A549 (cell line): Measurements from ENCODE around the gene CKAP5.

ENCODE experiments used
- BHLHE40 ChIP-seq: IDR thresholded peaks from 2 replicates; pipeline ENCODE4 v1.6.1; 2012; ENCODE audit warnings: low read depth, low read length, inconsistent platforms
- EP300 ChIP-seq, 2 experiments: fragments of >200 bp; sonication (Bioruptor Twin); formaldehyde crosslinking; IDR thresholded peaks; 2 replicates in 1 of 2; 3 replicates in 1 of 2; pipeline ENCODE4 v1.6.1; 2016 to 2017
- GATA3 ChIP-seq: IDR thresholded peaks from 2 replicates; pipeline ENCODE4 v1.6.1; 2012; ENCODE audit warnings: borderline replicate concordance
- MAZ ChIP-seq: fragments of 150-350 bp; IDR thresholded peaks from 2 replicates; pipeline ENCODE4 v1.6.1; 2014; ENCODE audit warnings: antibody characterized with exemption, low read depth, low read length, borderline replicate concordance
- PHF8 ChIP-seq: fragments of 200-600 bp; sonication (generic); IDR thresholded peaks from 2 replicates; pipeline ENCODE4 v1.6.1; 2016; ENCODE audit warnings: low read depth, mild to moderate bottlenecking, antibody characterized with exemption, moderate library complexity, borderline replicate concordance
- POLR2A ChIP-seq: IDR thresholded peaks from 2 replicates; pipeline ENCODE4 v1.6.1; 2012; ENCODE audit warnings: mild to moderate bottlenecking, low read length
- RFX5 ChIP-seq: fragments of 450-650 bp; IDR thresholded peaks from 2 replicates; pipeline ENCODE4 v1.7.1; 2014; ENCODE audit warnings: antibody characterized with exemption, mild to moderate bottlenecking, moderate library complexity
- SMC3 ChIP-seq: fragments of >200 bp; sonication (Bioruptor Twin); formaldehyde crosslinking; IDR thresholded peaks from 3 replicates; pipeline ENCODE4 v1.6.1; 2018; ENCODE audit warnings: inconsistent platforms
- TF ChIP-seq, protein P1 (sequence below): fragments of 150-350 bp; IDR thresholded peaks from 2 replicates; pipeline ENCODE4 v1.6.1; 2014; ENCODE audit warnings: low read depth, mild to moderate bottlenecking, low read length
- TF ChIP-seq, protein P2 (sequence below): fragments of >200 bp; sonication (Bioruptor Twin); formaldehyde crosslinking; IDR thresholded peaks from 3 replicates; pipeline ENCODE4 v1.5.1; 2016
- TF ChIP-seq, protein P3 (sequence below): IDR thresholded peaks from 2 replicates; pipeline ENCODE4 v1.6.1; 2012; ENCODE audit warnings: low read depth, borderline replicate concordance

DNA sequence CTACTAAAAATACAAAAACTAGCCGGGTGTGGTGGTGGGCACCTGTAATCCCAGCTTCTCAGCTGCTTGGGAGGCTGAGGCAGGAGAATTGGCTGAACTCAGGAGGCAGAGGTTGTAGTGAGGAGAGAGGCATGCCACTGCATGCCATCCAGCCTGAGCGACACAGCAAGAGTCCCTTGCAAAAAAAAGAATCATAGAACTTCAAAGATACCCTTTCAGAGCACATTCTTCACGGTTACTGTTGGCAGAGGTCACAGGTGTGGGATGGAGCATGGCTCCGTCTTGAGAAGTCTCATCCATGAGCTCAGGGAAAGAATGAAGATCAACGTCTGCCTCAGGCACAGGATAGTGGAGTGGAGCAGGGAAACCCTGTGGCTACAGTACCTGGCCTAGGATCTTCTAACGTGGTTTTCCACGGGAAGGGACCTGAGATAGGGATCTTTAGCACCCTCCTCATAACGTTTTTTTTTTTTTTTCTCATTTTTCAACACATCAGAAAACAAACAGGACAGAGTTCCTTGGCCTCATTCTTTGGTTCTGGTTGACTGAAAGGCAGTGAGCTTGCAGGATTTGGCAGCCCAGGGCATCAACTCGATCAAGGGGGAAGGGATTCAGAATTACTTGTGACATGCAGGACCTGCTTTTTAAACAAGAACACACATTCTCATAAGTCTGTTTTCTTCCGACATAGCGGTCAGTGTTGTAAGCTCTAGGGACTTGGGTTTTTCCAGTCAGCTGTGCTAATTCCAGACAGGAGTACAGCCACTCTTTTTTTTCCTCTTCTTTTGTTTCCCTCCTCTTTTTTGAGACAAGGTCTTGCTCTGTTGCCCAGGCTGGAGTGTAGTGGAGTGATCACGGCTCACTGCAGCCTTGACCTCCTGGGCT, 104.2 kb downstream of the CKAP5 start:
- TF ChIP-seq, protein P1, sequence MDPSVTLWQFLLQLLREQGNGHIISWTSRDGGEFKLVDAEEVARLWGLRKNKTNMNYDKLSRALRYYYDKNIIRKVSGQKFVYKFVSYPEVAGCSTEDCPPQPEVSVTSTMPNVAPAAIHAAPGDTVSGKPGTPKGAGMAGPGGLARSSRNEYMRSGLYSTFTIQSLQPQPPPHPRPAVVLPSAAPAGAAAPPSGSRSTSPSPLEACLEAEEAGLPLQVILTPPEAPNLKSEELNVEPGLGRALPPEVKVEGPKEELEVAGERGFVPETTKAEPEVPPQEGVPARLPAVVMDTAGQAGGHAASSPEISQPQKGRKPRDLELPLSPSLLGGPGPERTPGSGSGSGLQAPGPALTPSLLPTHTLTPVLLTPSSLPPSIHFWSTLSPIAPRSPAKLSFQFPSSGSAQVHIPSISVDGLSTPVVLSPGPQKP = no peak
- TF ChIP-seq, protein P2, sequence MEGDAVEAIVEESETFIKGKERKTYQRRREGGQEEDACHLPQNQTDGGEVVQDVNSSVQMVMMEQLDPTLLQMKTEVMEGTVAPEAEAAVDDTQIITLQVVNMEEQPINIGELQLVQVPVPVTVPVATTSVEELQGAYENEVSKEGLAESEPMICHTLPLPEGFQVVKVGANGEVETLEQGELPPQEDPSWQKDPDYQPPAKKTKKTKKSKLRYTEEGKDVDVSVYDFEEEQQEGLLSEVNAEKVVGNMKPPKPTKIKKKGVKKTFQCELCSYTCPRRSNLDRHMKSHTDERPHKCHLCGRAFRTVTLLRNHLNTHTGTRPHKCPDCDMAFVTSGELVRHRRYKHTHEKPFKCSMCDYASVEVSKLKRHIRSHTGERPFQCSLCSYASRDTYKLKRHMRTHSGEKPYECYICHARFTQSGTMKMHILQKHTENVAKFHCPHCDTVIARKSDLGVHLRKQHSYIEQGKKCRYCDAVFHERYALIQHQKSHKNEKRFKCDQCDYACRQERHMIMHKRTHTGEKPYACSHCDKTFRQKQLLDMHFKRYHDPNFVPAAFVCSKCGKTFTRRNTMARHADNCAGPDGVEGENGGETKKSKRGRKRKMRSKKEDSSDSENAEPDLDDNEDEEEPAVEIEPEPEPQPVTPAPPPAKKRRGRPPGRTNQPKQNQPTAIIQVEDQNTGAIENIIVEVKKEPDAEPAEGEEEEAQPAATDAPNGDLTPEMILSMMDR = no peak
- no peak for TF ChIP-seq SMC3
- no peak for TF ChIP-seq GATA3
- TF ChIP-seq, protein P3, sequence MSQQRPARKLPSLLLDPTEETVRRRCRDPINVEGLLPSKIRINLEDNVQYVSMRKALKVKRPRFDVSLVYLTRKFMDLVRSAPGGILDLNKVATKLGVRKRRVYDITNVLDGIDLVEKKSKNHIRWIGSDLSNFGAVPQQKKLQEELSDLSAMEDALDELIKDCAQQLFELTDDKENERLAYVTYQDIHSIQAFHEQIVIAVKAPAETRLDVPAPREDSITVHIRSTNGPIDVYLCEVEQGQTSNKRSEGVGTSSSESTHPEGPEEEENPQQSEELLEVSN = no peak
- TF ChIP-seq BHLHE40 = no peak
- TF ChIP-seq POLR2A = no peak
- TF ChIP-seq RFX5 = no peak
- TF ChIP-seq EP300 (IDR thresholded peaks at IDR 0.05) = no peak
- no peak for TF ChIP-seq MAZ
- TF ChIP-seq PHF8 = no peak
